DND-41 (cell line): ENCODE measurements around the gene TLCD3B.
A peak's percentile ranks its signal among the peaks of the same experiment; 100 is the strongest.

Source experiments
- ATAC-seq: fragments of 200-7000 bp; cut with Tn5 transposase; 3 replicates; pipeline ENCODE4 v1.9.1; 2021; ENCODE audit warnings: low read depth; ENCODE audit not compliant: insufficient read depth
- DNase-seq: peaks from one replicate; pipeline ENCODE4 v3.0.0-alpha.2; 2020
- H2AFZ ChIP-seq: 2 replicates; pipeline ENCODE4 v1.6.0; 2012; ENCODE audit warnings: low read depth, low read length
- H3K27ac ChIP-seq: 2 replicates; pipeline ENCODE4 v1.5.1; 2012; ENCODE audit warnings: low read length, inconsistent platforms
- H3K27me3 ChIP-seq: fragments of 200-600 bp; sonication (generic); 2 replicates; pipeline ENCODE4 v1.6.0; 2012; ENCODE audit warnings: low read length, mild to moderate bottlenecking, inconsistent platforms; ENCODE audit not compliant: insufficient read depth, poor library complexity
- H3K36me3 ChIP-seq: 2 replicates; pipeline ENCODE4 v1.5.1; 2012; ENCODE audit warnings: low read length, inconsistent platforms; ENCODE audit not compliant: insufficient read depth
- H3K4me1 ChIP-seq: 2 replicates; pipeline ENCODE4 v1.5.1; 2012; ENCODE audit warnings: mild to moderate bottlenecking, low read length; ENCODE audit not compliant: insufficient read depth
- H3K4me2 ChIP-seq: 2 replicates; pipeline ENCODE4 v1.6.0; 2012; ENCODE audit warnings: mild to moderate bottlenecking, moderate library complexity, low read length, inconsistent platforms; ENCODE audit not compliant: insufficient read depth
- H3K4me3 ChIP-seq, 2 experiments: fragments of 200-600 bp in 1 of 2; shearing (Covaris generic) in 1 of 2; 2 replicates each; pipeline ENCODE4 v1.5.1; 2012 to 2016; ENCODE audit warnings: inconsistent platforms in 2 of 2, low read length in 2 of 2, mild to moderate bottlenecking in 2 of 2, low read depth in 1 of 2, moderate library complexity in 1 of 2
- H3K79me2 ChIP-seq: 2 replicates; pipeline ENCODE4 v1.6.0; 2012; ENCODE audit warnings: low read length, inconsistent platforms; ENCODE audit not compliant: insufficient read depth
- H3K9ac ChIP-seq: 2 replicates; pipeline ENCODE4 v1.6.0; 2012; ENCODE audit warnings: low read depth, mild to moderate bottlenecking, inconsistent platforms, low read length, moderate library complexity
- H3K9me3 ChIP-seq: 2 replicates; pipeline ENCODE4 v1.5.1; 2012; ENCODE audit warnings: low read length, moderate library complexity, mild to moderate bottlenecking, inconsistent platforms; ENCODE audit not compliant: insufficient read depth, severe bottlenecking
- H4K20me1 ChIP-seq: 2 replicates; pipeline ENCODE4 v1.6.0; 2012; ENCODE audit warnings: low read length; ENCODE audit not compliant: insufficient read depth
- EZH2 ChIP-seq: IDR thresholded peaks from 3 replicates; pipeline ENCODE4 v1.6.1; 2012; ENCODE audit warnings: borderline replicate concordance, low read depth, mild to moderate bottlenecking, moderate library complexity, low read length, inconsistent platforms; ENCODE audit not compliant: severe bottlenecking
- TF ChIP-seq, protein P1 (sequence below): IDR thresholded peaks from 2 replicates; pipeline ENCODE4 v1.5.1; 2012; ENCODE audit warnings: borderline replicate concordance, low read length, moderate library complexity, mild to moderate bottlenecking; ENCODE audit not compliant: poor library complexity, severe bottlenecking; ENCODE audit errors: extremely low read depth

Gene TLCD3B

DNA sequence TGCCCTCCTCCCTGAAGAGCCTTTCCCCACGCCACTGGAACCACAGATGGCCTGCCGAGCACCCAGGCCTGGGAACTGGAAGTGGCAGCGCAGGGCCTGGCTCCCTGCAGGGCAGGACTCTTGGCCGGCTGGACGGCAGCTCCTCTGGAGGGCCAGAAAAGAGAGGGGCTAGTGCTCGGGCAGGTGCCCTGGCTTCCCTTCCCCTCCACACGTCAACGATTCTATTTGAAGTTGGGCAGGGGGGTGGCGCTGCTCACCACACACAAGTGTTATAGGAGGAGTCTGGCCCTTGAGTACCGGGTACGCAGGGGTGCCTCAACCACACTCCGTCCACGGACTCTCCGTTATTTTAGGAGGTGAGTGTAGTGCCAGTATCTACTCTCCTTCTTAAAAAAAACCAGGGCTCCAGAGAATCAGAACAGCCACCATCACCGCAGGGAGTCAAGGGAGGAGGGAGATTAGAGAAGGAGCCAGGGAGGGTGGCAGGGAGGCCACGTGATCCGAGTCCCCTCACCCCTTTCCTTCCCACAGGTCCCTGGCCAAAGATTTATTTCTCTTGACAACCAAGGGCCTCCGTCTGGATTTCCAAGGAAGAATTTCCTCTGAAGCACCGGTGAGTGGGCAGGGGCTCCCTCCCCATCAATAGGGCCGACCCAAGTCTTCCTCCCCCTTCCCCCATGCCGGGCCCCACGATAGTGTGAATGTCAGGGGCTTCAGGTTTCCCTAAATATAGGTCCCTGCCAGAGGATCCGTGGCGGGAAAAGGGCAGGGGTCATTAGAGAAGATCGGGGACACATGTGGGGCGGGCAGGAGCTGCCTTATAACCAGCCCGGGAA lies 33.0 kb upstream of the TLCD3B start:
- Histone ChIP-seq H2AFZ (peak overlapping the region; percentile 92), H3K27me3 (no peaks in the 10 kb centered on the region), H3K9me3 (no peaks in the 10 kb centered on the region), H4K20me1 (peaks cover 32% of the 10 kb centered on the region), H3K27ac (peak overlapping the region; percentile 99), H3K36me3 (peaks cover 38% of the 10 kb centered on the region), H3K4me3 (peak overlapping the region; percentile 83 to 89), H3K4me1 (peaks cover 39% of the 10 kb centered on the region), H3K4me2 (peak overlapping the region; percentile 93), H3K79me2 (peaks cover 57% of the 10 kb centered on the region), H3K9ac (peak overlapping the region; percentile 94)
- ATAC-seq (peak; percentile 55), DNase-seq (peak; percentile 84)
- TF ChIP-seq, protein P1, sequence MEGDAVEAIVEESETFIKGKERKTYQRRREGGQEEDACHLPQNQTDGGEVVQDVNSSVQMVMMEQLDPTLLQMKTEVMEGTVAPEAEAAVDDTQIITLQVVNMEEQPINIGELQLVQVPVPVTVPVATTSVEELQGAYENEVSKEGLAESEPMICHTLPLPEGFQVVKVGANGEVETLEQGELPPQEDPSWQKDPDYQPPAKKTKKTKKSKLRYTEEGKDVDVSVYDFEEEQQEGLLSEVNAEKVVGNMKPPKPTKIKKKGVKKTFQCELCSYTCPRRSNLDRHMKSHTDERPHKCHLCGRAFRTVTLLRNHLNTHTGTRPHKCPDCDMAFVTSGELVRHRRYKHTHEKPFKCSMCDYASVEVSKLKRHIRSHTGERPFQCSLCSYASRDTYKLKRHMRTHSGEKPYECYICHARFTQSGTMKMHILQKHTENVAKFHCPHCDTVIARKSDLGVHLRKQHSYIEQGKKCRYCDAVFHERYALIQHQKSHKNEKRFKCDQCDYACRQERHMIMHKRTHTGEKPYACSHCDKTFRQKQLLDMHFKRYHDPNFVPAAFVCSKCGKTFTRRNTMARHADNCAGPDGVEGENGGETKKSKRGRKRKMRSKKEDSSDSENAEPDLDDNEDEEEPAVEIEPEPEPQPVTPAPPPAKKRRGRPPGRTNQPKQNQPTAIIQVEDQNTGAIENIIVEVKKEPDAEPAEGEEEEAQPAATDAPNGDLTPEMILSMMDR: peak; percentile 69
- no peak for TF ChIP-seq EZH2

GRCh38 chr16:30063278-30063892 lies 32.3 kb upstream of the TLCD3B start:
- no peaks in the 10 kb centered on the region for H3K27me3 ChIP-seq
- H3K27ac ChIP-seq: peak overlapping the region; percentile 99
- H3K36me3 ChIP-seq: peaks cover 31% of the 10 kb centered on the region
- H3K9ac ChIP-seq: peak overlapping the region; percentile 94
- H4K20me1 ChIP-seq: peaks cover 24% of the 10 kb centered on the region
- TF ChIP-seq EZH2: no peak
- TF ChIP-seq, protein P1: no peak
- H2AFZ ChIP-seq: peak overlapping the region; percentile 92; the same call in 1 of the 2 replicates
- ATAC-seq (no peak), DNase-seq (no peak)
- H3K4me2 ChIP-seq: peak overlapping the region; percentile 93
- peak overlapping the region; percentile 83 to 89; a peak in 3 of 4 replicates for H3K4me3 ChIP-seq
- H3K4me1 ChIP-seq: peaks cover 32% of the 10 kb centered on the region
- H3K79me2 ChIP-seq: peaks cover 50% of the 10 kb centered on the region
- H3K9me3 ChIP-seq: no peaks in the 10 kb centered on the region

GRCh38 chr16:30060836-30061554 lies 29.9 kb upstream of the TLCD3B start:
- no peak overlapping the region for H2AFZ ChIP-seq
- ATAC-seq (no peak), DNase-seq (no peak)
- H3K36me3 ChIP-seq: peaks cover 7% of the 10 kb centered on the region
- H3K4me2 ChIP-seq: no peak overlapping the region
- no peak overlapping the region for H3K4me3 ChIP-seq
- H3K27me3 ChIP-seq: no peaks in the 10 kb centered on the region
- H3K9me3 ChIP-seq: no peaks in the 10 kb centered on the region
- TF ChIP-seq EZH2: no peak
- TF ChIP-seq, protein P1: no peak
- H3K79me2 ChIP-seq: peaks cover 27% of the 10 kb centered on the region
- H4K20me1 ChIP-seq: peaks cover 4% of the 10 kb centered on the region
- H3K9ac ChIP-seq: no peak overlapping the region
- H3K4me1 ChIP-seq: peaks cover 11% of the 10 kb centered on the region
- H3K27ac ChIP-seq: no peak overlapping the region
